Measurements from ENCODE around the gene BLVRB. TPM values are rescaled to one million over a fixed set of nuclear protein-coding genes. Genes with fewer than 3 reads are reported as not detected.

Gene BLVRB
- total and polyA plus RNA-seq, 10 of the 15 experiments (the other 5 are each of a cell fraction or from before 2014, with no cell fraction given), result 6.3 to 53.3 (median 27.8) TPM

- peak overlapping the region; percentile 37 for H2AFZ ChIP-seq (ENCODE audit: control insufficient read depth, low read depth, low read length)
- H3K27me3 ChIP-seq (replicated peaks in 1 of 2; ENCODE audit: control insufficient read depth in 2 of 2, insufficient read depth in 2 of 2, low read length in 1 of 2), result peaks cover 0 to 2% of the 10 kb centered on the region in 2 experiments; a peak in 2 of 4 replicates
- H3K4me1 ChIP-seq (ENCODE audit: control insufficient read depth, insufficient read depth, low read length), result peaks cover 31% of the 10 kb centered on the region
- ATAC-seq (peak; percentile 22), DNase-seq (ENCODE audit: low read depth, low spot score) (peak; percentile 61), FAIRE-seq (peak; percentile 68)
- H3K4me2 ChIP-seq (ENCODE audit: control insufficient read depth, insufficient read depth), result peak overlapping the region; percentile 54
- ChIA-PET RAD21 (ENCODE audit: unreplicated experiment) (interaction anchor here (4.6 kb wide), 1 partner anchor 41 kb away, joined by 26 read pairs; no protein-coding TSS in a partner anchor), SMC1A (ENCODE audit: uncharacterized antibody, unreplicated experiment) (interaction anchor here (0.7 to 0.8 kb wide), 3 partner anchors 36 to 187 kb away, joined by 3 to 4 read pairs (median 4); partner anchors contain the start of gene SERTAD1), POLR2A (interaction anchor here (0.6 to 1.1 kb wide), 3 partner anchors 18 to 154 kb away, joined by 3 to 5 read pairs (median 4); partner anchors contain the start of gene SERTAD3), CTCF (interaction anchor here (1.4 to 4.7 kb wide), 7 partner anchors 18 to 173 kb away, joined by 3 to 67 read pairs (median 4); partner anchors contain the start of genes SERTAD1 and SERTAD3)
- intact Hi-C loops (cut with micrococcal nuclease; ENCODE audit: unreplicated experiment), result no loop called here
- BruUV-seq (replicated peaks), result no TSS peak
- 10% methylated on average over 7 of the region's 7 CpGs for WGBS (ENCODE audit: insufficient coverage, insufficient replicate concordance, low lambda C conversion rate, missing lambda C conversion rate)
- H3K36me3 ChIP-seq (ENCODE audit: control insufficient read depth in 2 of 2, insufficient read depth in 2 of 2, low read length in 1 of 2), result no peaks in the 10 kb centered on the region
- peak overlapping the region; percentile 5; the same call in 1 of the 2 replicates for H3K27ac ChIP-seq (ENCODE audit: control insufficient read depth, insufficient read depth)
- no peaks in the 10 kb centered on the region for H4K20me1 ChIP-seq (ENCODE audit: control insufficient read depth, insufficient read depth)
- peak overlapping the region; percentile 24; the same call in 1 of the 2 replicates for H3K9ac ChIP-seq (ENCODE audit: control insufficient read depth, insufficient read depth, low read length)
- H3K79me2 ChIP-seq (ENCODE audit: control insufficient read depth, insufficient read depth, low read length), result no peaks in the 10 kb centered on the region
- H3K9me3 ChIP-seq (replicated peaks; ENCODE audit: control insufficient read depth, insufficient read depth, low read length), result no peaks in the 10 kb centered on the region
- in situ Hi-C loops (cut with MboI), result no loop called here
- no peak overlapping the region for H3K4me3 ChIP-seq
- TF ChIP-seq KDM1A (IDR thresholded peaks at IDR 0.05; ENCODE audit: borderline replicate concordance) (no peak), HDGF (IDR thresholded peaks at IDR 0.05) (0 out of 2 replicates have a peak, but pooled peaks have one; percentile 37), RFX5 (IDR thresholded peaks at IDR 0.05; ENCODE audit: low read depth, low read length) (no peak), FOXM1 (IDR thresholded peaks at IDR 0.05; ENCODE audit: low read depth, low read length) (no peak), WRNIP1 (IDR thresholded peaks at IDR 0.05; ENCODE audit: borderline replicate concordance, low read depth, low read length) (no peak), KLF5 (IDR thresholded peaks at IDR 0.05; ENCODE audit: partially characterized antibody) (no peak), RELB (IDR thresholded peaks at IDR 0.05; ENCODE audit: low read depth) (peak; percentile 65; the same call in 1 of the 2 replicates), LARP7 (IDR thresholded peaks at IDR 0.05) (no peak), PBX3 (IDR thresholded peaks at IDR 0.05; ENCODE audit: insufficient replicate concordance, low read depth, low read length) (no peak), FOS (IDR thresholded peaks at IDR 0.05; ENCODE audit: borderline replicate concordance, extremely low read depth, insufficient read length) (no peak), RCOR1 (conservative IDR thresholded peaks at IDR 0.05; ENCODE audit: low read depth, low read length) (no peak), YBX1 (IDR thresholded peaks at IDR 0.05) (no peak), MLLT1 (IDR thresholded peaks at IDR 0.05) (no peak), SPI1 (IDR thresholded peaks at IDR 0.05; ENCODE audit: borderline replicate concordance, insufficient read depth, low read depth, low read length) (peak; percentile 90), PRDM15 (CRISPR knock-in tag; IDR thresholded peaks at IDR 0.05) (no peak), ZSCAN29 (IDR thresholded peaks at IDR 0.05) (no peak)
Measured at GRCh38 chr19:40461669-40462221, 3.8 kb downstream of the BLVRB start.

Data from GM12878 (cell line).